Effector CD8-positive, alpha-beta T cell (primary cell): ENCODE measurements around the gene SERGEF.

ENCODE experiments used
- DNase-seq: peaks from one replicate; lab custom pipeline; 2025; lab: John Stamatoyannopoulos, UW

Gene SERGEF

GRCh38 chr11:17771841-17772401 is 240.9 kb downstream of the SERGEF start:
- DNase-seq, result no peak

- DNase-seq, result no peak
Observed at GRCh38 chr11:17771415-17771814, 241.4 kb downstream of the SERGEF start.

- no peak for DNase-seq
Observed at GRCh38 chr11:17770917-17771316, 241.9 kb downstream of the SERGEF start.

GRCh38 chr11:17770048-17770652 is 242.7 kb downstream of the SERGEF start:
- DNase-seq, result no peak

GRCh38 chr11:17769218-17769617 is 243.6 kb downstream of the SERGEF start:
- no peak for DNase-seq

- no peak for DNase-seq
Observed at GRCh38 chr11:17768547-17768946, 244.3 kb downstream of the SERGEF start.

- DNase-seq, result no peak
Observed at GRCh38 chr11:17767914-17768313, 244.9 kb downstream of the SERGEF start.

- DNase-seq, result no peak
Observed at GRCh38 chr11:17767301-17767885, 245.5 kb downstream of the SERGEF start.

GRCh38 chr11:17766590-17766989 is 246.3 kb downstream of the SERGEF start:
- DNase-seq, result no peak

- DNase-seq, result no peak
Observed at GRCh38 chr11:17766073-17766359, 246.8 kb downstream of the SERGEF start.

- DNase-seq, result no peak
Observed at GRCh38 chr11:17765356-17766072, 247.3 kb downstream of the SERGEF start.

- DNase-seq, result no peak
Observed at GRCh38 chr11:17764446-17765218, 248.2 kb downstream of the SERGEF start.

GRCh38 chr11:17763703-17764102 is 249.1 kb downstream of the SERGEF start:
- no peak for DNase-seq

GRCh38 chr11:17763244-17763643 is 249.6 kb downstream of the SERGEF start:
- no peak for DNase-seq

GRCh38 chr11:17762309-17762974 is 250.4 kb downstream of the SERGEF start:
- DNase-seq, result no peak

- no peak for DNase-seq
Observed at GRCh38 chr11:17760102-17761029, 252.5 kb downstream of the SERGEF start.

GRCh38 chr11:17755891-17756290 is 257.0 kb downstream of the SERGEF start:
- no peak for DNase-seq

- DNase-seq, result no peak
Observed at GRCh38 chr11:17753641-17754040, 259.2 kb downstream of the SERGEF start.

GRCh38 chr11:17753153-17753552 is 259.7 kb downstream of the SERGEF start:
- DNase-seq, result no peak

GRCh38 chr11:17752144-17752543 is 260.7 kb downstream of the SERGEF start:
- DNase-seq, result no peak

GRCh38 chr11:17751558-17751957 is 261.3 kb downstream of the SERGEF start:
- DNase-seq, result no peak
